Colonic mucosa (tissue), 4 donors: ENCODE data around the gene SND1. TPM values are rescaled to one million over a fixed set of nuclear protein-coding genes. Genes with fewer than 3 reads are reported as not detected.

Experiments
- DNase-seq: peaks from one replicate; pipeline ENCODE4 v3.0.0-alpha.2; 2020
- H3K27ac ChIP-seq: fragments of 200-600 bp; one replicate; pipeline ENCODE4 v1.8.0; 2021
- H3K27me3 ChIP-seq: fragments of 200-600 bp; one replicate; pipeline ENCODE4 v1.8.0; 2021
- H3K36me3 ChIP-seq: fragments of 200-600 bp; one replicate; pipeline ENCODE4 v1.8.0; 2021
- H3K4me1 ChIP-seq: fragments of 200-600 bp; one replicate; pipeline ENCODE4 v1.8.0; 2021; ENCODE audit warnings: mild to moderate bottlenecking
- H3K4me3 ChIP-seq: fragments of 200-600 bp; one replicate; pipeline ENCODE4 v1.8.0; 2021
- H3K9ac ChIP-seq, 2 donors: one replicate each; pipeline ENCODE4 v1.7.0; 2013; ENCODE audit warnings: control low read depth in 2 of 2, low read depth in 2 of 2, low read length in 2 of 2
- H3K9me3 ChIP-seq: fragments of 200-600 bp; one replicate; pipeline ENCODE4 v1.8.0; 2021
- intact Hi-C: fragments of 100-400 bp; cut with DNase I; formaldehyde crosslinking; loops from one replicate; pipeline ENCODE4 v1.14.1; 2022
- total RNA-seq, 2 donors: library from RNA; stranded (reverse); fragmentation: NEBNext Ultra II Directional in 1 of 2; extraction: Animal tissue kit (Norgen Biotek cat#: 25700) in 1 of 2; gene quantifications; one replicate each; pipeline ENCODE4 v1.2.1, GENCODE V29; 2021
- TF ChIP-seq, protein P1 (sequence below): fragments of 200-600 bp; IDR thresholded peaks from one replicate; pipeline ENCODE4 v1.8.0; 2022; ENCODE audit warnings: antibody characterized with exemption, mild to moderate bottlenecking
- donor health status: healthy.
- donor health status: DM: no; HTN: no; CAD: no.
- donor health status: DM: no; HTN: no; CAD: no.

Gene SND1
- total RNA-seq, 2 donors from 2014 or later, result 134 to 163 TPM

DNA sequence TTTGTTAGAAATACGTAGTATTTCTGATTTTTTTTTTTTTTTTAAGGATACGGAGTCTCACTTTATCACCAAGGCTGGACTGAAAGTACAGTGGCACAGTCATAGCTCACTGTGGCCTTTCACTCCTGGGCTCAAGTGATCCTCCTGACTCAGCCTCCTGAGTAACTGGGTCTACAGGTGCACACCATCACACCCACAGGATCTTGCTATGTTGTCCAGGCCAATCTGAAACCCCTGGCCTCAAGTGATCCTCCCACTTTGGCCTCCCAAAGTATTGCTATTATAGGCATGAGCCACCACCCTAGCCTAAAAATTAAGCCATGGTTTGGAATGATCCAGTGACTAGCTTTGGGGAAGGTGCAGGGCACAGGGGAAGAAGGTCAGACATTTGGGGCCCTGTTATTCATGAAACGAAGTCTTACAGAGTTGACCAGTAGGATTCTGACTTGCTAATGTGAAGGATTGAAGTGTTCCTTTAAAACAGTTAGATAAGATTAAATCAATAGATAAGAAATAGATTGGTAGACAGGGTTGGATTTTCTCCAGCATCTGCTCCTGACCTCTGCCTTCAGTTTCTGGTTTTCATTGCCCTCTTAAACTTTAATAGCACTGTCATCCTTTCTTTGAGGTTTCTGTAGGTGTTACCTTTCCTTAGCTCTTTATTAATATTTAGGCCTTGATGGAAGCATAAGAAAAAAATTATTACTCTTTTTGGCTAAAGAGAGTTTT is 257.6 kb downstream of the SND1 start:
- Histone ChIP-seq H3K36me3 (no peaks in the 10 kb centered on the region), H3K4me1 (no peaks in the 10 kb centered on the region), H3K9me3 (no peaks in the 10 kb centered on the region), H3K9ac (no peak overlapping the region), H3K27ac (no peak overlapping the region), H3K4me3 (no peak overlapping the region), H3K27me3 (no peaks in the 10 kb centered on the region)
- DNase-seq, result no peak
- TF ChIP-seq, protein P1, sequence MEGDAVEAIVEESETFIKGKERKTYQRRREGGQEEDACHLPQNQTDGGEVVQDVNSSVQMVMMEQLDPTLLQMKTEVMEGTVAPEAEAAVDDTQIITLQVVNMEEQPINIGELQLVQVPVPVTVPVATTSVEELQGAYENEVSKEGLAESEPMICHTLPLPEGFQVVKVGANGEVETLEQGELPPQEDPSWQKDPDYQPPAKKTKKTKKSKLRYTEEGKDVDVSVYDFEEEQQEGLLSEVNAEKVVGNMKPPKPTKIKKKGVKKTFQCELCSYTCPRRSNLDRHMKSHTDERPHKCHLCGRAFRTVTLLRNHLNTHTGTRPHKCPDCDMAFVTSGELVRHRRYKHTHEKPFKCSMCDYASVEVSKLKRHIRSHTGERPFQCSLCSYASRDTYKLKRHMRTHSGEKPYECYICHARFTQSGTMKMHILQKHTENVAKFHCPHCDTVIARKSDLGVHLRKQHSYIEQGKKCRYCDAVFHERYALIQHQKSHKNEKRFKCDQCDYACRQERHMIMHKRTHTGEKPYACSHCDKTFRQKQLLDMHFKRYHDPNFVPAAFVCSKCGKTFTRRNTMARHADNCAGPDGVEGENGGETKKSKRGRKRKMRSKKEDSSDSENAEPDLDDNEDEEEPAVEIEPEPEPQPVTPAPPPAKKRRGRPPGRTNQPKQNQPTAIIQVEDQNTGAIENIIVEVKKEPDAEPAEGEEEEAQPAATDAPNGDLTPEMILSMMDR, result no peak
- intact Hi-C loops, result no loop called here

DNA sequence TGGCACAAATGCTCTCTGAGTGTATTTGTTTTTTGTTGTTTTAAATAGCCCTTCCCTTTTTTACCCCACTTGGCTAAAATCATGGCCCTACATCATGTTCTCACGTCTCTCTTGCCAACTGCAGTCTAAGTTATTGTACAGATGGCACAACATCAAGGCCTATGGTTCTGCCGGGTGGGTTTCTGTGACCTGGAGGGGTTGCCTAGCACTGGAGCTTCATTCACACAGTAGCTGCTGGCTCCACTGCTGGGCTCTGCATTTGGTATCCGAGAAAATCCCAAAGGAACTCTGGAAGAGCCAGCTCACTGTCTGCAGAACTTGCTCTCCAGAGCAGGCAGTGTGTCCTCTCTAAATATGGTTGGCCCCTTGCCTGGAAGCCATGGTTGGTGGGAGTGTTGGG is 258.7 kb downstream of the SND1 start:
- no peak overlapping the region for H3K27ac ChIP-seq
- intact Hi-C loops, result no loop called here
- TF ChIP-seq, protein P1, result no peak
- no peaks in the 10 kb centered on the region for H3K9me3 ChIP-seq
- H3K27me3 ChIP-seq, result no peaks in the 10 kb centered on the region
- no peaks in the 10 kb centered on the region for H3K4me1 ChIP-seq
- H3K36me3 ChIP-seq, result no peaks in the 10 kb centered on the region
- DNase-seq, result no peak
- no peak overlapping the region for H3K9ac ChIP-seq
- H3K4me3 ChIP-seq, result no peak overlapping the region

DNA sequence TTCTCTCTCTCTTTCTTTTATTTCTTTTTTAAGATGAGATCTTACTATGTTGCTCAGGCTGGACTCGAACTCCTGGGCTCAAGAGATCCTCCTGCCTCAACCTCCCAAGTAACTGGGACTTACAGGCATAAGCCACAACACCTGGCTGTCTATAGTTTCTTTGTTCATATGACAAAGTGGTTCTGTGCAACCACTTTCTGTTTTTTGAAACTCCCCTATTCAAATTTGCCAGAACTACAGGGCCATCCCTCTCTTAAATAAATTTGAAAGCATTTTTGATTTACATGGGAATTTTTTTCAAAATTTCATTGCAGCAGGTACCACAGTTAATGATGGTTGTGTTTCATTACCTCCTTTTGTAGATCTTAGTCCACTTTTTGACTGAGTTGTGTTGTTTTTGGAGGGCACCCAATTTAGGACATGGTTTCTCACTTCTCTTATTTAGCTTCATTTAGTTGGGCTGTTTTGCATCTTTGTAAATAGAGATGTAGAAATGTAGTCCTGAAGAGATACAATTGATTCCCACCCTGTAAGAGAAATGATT is 260.0 kb downstream of the SND1 start:
- H3K4me1 ChIP-seq, result no peaks in the 10 kb centered on the region
- no peak for DNase-seq
- TF ChIP-seq, protein P1, result no peak
- no peak overlapping the region for H3K9ac ChIP-seq
- H3K4me3 ChIP-seq, result no peak overlapping the region
- no peak overlapping the region for H3K27ac ChIP-seq
- H3K9me3 ChIP-seq, result no peaks in the 10 kb centered on the region
- no peaks in the 10 kb centered on the region for H3K27me3 ChIP-seq
- intact Hi-C loops, result no loop called here
- no peaks in the 10 kb centered on the region for H3K36me3 ChIP-seq

DNA sequence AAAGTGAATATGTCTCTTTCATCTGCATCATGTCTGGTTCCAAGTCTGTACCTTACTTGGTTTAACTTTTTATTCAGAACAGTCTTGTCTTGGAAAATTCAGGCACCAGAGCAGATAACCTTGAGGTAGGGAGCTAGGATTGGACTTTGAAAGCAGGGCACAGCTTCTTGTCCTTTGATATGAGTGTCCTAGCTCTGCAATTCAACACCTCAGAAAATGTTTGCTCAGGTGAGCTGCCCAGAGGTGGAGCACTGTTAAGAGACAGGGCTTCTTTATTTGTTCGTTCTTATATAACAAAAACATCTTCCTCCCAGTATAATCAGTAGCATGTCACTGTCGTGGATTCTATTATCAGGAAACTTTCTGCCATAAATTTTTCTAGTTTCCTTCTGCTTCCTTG is 260.9 kb downstream of the SND1 start:
- no peak overlapping the region for H3K9ac ChIP-seq
- TF ChIP-seq, protein P1, result no peak
- H3K36me3 ChIP-seq, result no peaks in the 10 kb centered on the region
- H3K4me1 ChIP-seq, result no peaks in the 10 kb centered on the region
- H3K27ac ChIP-seq, result no peak overlapping the region
- no peaks in the 10 kb centered on the region for H3K9me3 ChIP-seq
- no peak overlapping the region for H3K4me3 ChIP-seq
- no peaks in the 10 kb centered on the region for H3K27me3 ChIP-seq
- DNase-seq, result peak; percentile 42
- intact Hi-C loops, result no loop called here

DNA sequence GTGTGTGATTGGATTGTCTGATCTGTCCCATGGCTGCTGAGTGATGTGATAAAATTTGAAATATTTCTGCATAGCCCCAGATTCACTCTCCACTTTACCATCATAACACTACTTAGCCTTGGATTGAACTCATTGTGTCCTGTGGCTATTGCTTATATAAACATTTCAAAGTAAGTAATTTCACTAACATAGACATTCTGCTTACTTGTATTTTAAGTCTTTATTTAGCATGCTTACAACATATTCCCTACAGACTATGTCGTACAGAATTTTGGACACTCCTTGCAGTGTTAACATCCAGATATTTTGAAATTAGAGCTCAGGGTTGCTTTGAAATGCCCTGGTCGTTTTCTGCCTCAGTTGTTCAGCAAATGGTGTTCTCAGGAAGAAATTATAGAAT is 261.7 kb downstream of the SND1 start:
- H3K27me3 ChIP-seq, result no peaks in the 10 kb centered on the region
- DNase-seq, result no peak
- no peak overlapping the region for H3K4me3 ChIP-seq
- H3K27ac ChIP-seq, result no peak overlapping the region
- no peaks in the 10 kb centered on the region for H3K9me3 ChIP-seq
- H3K9ac ChIP-seq, result no peak overlapping the region
- intact Hi-C loops, result no loop called here
- TF ChIP-seq, protein P1, result no peak
- H3K4me1 ChIP-seq, result no peaks in the 10 kb centered on the region
- no peaks in the 10 kb centered on the region for H3K36me3 ChIP-seq
